Panc1 (cell line): ENCODE data around the gene QRICH2. TPM values are rescaled to one million over a fixed set of nuclear protein-coding genes. Genes with fewer than 3 reads are reported as not detected.

Experiments used
- ATAC-seq: fragments of 200-7000 bp; cut with Tn5 transposase; 2 replicates; pipeline ENCODE4 v1.9.1; 2020; ENCODE audit warnings: mild to moderate bottlenecking, moderate library complexity
- BruUV-seq: library from RNA; stranded (reverse); fragments of 400-500 nt; replicated peaks from 2 replicates; lab custom pipeline; 2021; lab: Mats Ljungman, UMichigan
- CTCF ChIA-PET: fragments of 300-600 bp; sonication (Branson Sonifier 250); formaldehyde crosslinking; loops from one replicate; lab custom pipeline; 2022; ENCODE audit warnings: antibody characterized with exemption; lab: Charles Lee
- POLR2A ChIA-PET: fragments of 300-600 bp; sonication (Branson Sonifier 250); formaldehyde crosslinking; loops from one replicate; lab custom pipeline; 2022; ENCODE audit warnings: antibody characterized with exemption; lab: Charles Lee
- DNase-seq: peaks from one replicate; pipeline ENCODE4 v3.0.0-alpha.2; 2010; ENCODE audit warnings: low read depth, low spot score
- H3K27ac ChIP-seq: 2 replicates; pipeline ENCODE4 v1.5.1; 2011; ENCODE audit warnings: mild to moderate bottlenecking, low read length, inconsistent platforms
- H3K27me3 ChIP-seq: fragments of 200-500 bp; sonication (Bioruptor generic); 2 replicates; pipeline ENCODE4 v1.6.0; 2014; ENCODE audit warnings: low read length, inconsistent platforms; ENCODE audit not compliant: control insufficient read depth, insufficient read depth
- H3K36me3 ChIP-seq: fragments of 200-500 bp; sonication (Bioruptor generic); 2 replicates; pipeline ENCODE4 v1.5.1; 2014; ENCODE audit warnings: inconsistent platforms, mild to moderate bottlenecking, low read length, moderate library complexity; ENCODE audit not compliant: control insufficient read depth, insufficient read depth
- H3K4me1 ChIP-seq: 2 replicates; pipeline ENCODE4 v1.5.1; 2011; ENCODE audit warnings: inconsistent platforms, mild to moderate bottlenecking, low read length, moderate library complexity; ENCODE audit not compliant: control insufficient read depth, insufficient read depth
- H3K4me3 ChIP-seq, 2 experiments: 2 replicates each; pipeline ENCODE4 v1.5.1; 2011 to 2012; ENCODE audit warnings: low read depth in 2 of 2, low read length in 2 of 2, mild to moderate bottlenecking in 2 of 2, inconsistent platforms in 1 of 2, moderate library complexity in 1 of 2
- H3K9me3 ChIP-seq: fragments of 200-500 bp; sonication (Bioruptor generic); 2 replicates; pipeline ENCODE4 v1.5.1; 2014; ENCODE audit warnings: low read depth, mild to moderate bottlenecking, inconsistent platforms, low read length, moderate library complexity; ENCODE audit not compliant: control insufficient read depth, insufficient read depth
- CTCF ChIP-seq: fragments of 450-650 bp; IDR thresholded peaks from 2 replicates; pipeline ENCODE4 v1.5.1; 2017; ENCODE audit warnings: mild to moderate bottlenecking
- POLR2AphosphoS5 ChIP-seq: IDR thresholded peaks from 2 replicates; pipeline ENCODE4 v1.6.1; 2012; ENCODE audit warnings: mild to moderate bottlenecking, low read depth, low read length, moderate library complexity
- REST ChIP-seq, 2 experiments: IDR thresholded peaks; 2 replicates each; pipeline ENCODE4 v1.6.1; 2011 to 2012; ENCODE audit warnings: low read depth in 2 of 2, control low read depth in 1 of 2, low read length in 1 of 2, mild to moderate bottlenecking in 1 of 2, moderate library complexity in 1 of 2; ENCODE audit not compliant: insufficient read depth in 1 of 2
- SIN3A ChIP-seq: IDR thresholded peaks from 2 replicates; pipeline ENCODE4 v1.6.1; 2012; ENCODE audit warnings: low read depth, mild to moderate bottlenecking, low read length, moderate library complexity, borderline replicate concordance; ENCODE audit not compliant: insufficient read depth
- TCF7L2 ChIP-seq: IDR thresholded peaks from 2 replicates; pipeline ENCODE4 v1.6.1; 2011; ENCODE audit warnings: mild to moderate bottlenecking, low read depth, low read length, inconsistent platforms
- in situ Hi-C: cut with HindIII; loops from 2 replicates; pipeline ENCODE4 v1.10.0; 2016; ENCODE audit warnings: low sequenced_read_pairs, low pct_unique_long_range_greater_than_20kb
- intact Hi-C: fragments of 100-400 bp; cut with micrococcal nuclease; formaldehyde crosslinking; loops from one replicate; pipeline ENCODE4 v1.10.0; 2022; ENCODE audit not compliant: unreplicated experiment
- total RNA-seq: library from RNA; stranded (reverse); gene quantifications from one replicate; pipeline ENCODE4 v1.2.1, GENCODE V29; 2021; ENCODE audit not compliant: unreplicated experiment

QRICH2 gene
- total RNA-seq, 1 experiment from 2014 or later = 0.92 TPM

GRCh38 chr17:76296889-76297288, 11.2 kb downstream of the QRICH2 start:
- ATAC-seq = no peak
- in situ Hi-C loops (no loop called here), intact Hi-C loops (no loop called here)
- TF ChIP-seq TCF7L2 = no peak
- TF ChIP-seq CTCF = no peak
- no peak for TF ChIP-seq REST (IDR thresholded peaks at IDR 0.05; ENCODE audit: insufficient read depth in 1 of 2, low read depth in 2 of 2, low read length in 1 of 2)
- no peak for TF ChIP-seq SIN3A
- TF ChIP-seq POLR2AphosphoS5 = no peak
- no peak for DNase-seq
- Histone ChIP-seq H3K4me3 (no peak overlapping the region), H3K27me3 (no peaks in the 10 kb centered on the region), H3K4me1 (no peaks in the 10 kb centered on the region), H3K36me3 (no peaks in the 10 kb centered on the region), H3K9me3 (no peaks in the 10 kb centered on the region), H3K27ac (no peak overlapping the region)
- no TSS peak for BruUV-seq
- ChIA-PET CTCF (interaction anchor here (0.8 kb wide), 1 partner anchor 87 kb away, joined by 3 read pairs; no protein-coding TSS in a partner anchor), POLR2A (no interaction called here)

- CTCF ChIA-PET = no interaction called here
- in situ Hi-C loops (no loop called here), intact Hi-C loops (no loop called here)
- Histone ChIP-seq H3K4me1 (no peaks in the 10 kb centered on the region), H3K9me3 (no peaks in the 10 kb centered on the region), H3K27me3 (no peaks in the 10 kb centered on the region), H3K4me3 (no peak overlapping the region), H3K36me3 (no peaks in the 10 kb centered on the region), H3K27ac (no peak overlapping the region)
- ATAC-seq (no peak), DNase-seq (no peak)
- BruUV-seq = no TSS peak
- POLR2A ChIA-PET = no interaction called here
- TF ChIP-seq SIN3A (no peak), CTCF (no peak), TCF7L2 (no peak)
Measured at GRCh38 chr17:76296186-76296585, 11.9 kb downstream of the QRICH2 start.
